HG03025 (cell line): ENCODE data around the gene TGFBR2.
"Not testable (repeated sequence)": the region's sequence is repeated elsewhere in the genome, so short reads cannot be mapped to it uniquely, and the experiment has no call there.

Experiments
- ATAC-seq: cut with Tn5 transposase; IDR thresholded peaks from one replicate; pipeline ENCODE4 v1.9.1; 2021; ENCODE audit warnings: mild to moderate bottlenecking, moderate library complexity; ENCODE audit not compliant: unreplicated experiment, low FRiP score

TGFBR2 gene

GRCh38 chr3:30617653-30618052 is 11.3 kb downstream of the TGFBR2 start:
- no peak for ATAC-seq

GRCh38 chr3:30618526-30618925 is 12.1 kb downstream of the TGFBR2 start:
- no peak for ATAC-seq

GRCh38 chr3:30619318-30619717 is 12.9 kb downstream of the TGFBR2 start:
- ATAC-seq, result no peak

- ATAC-seq, result no peak
Measured at GRCh38 chr3:30620402-30621360, 14.3 kb downstream of the TGFBR2 start.

- no peak for ATAC-seq
Measured at GRCh38 chr3:30621576-30621975, 15.2 kb downstream of the TGFBR2 start.

GRCh38 chr3:30622047-30622545 is 15.7 kb downstream of the TGFBR2 start:
- no peak for ATAC-seq

GRCh38 chr3:30622790-30623189 is 16.4 kb downstream of the TGFBR2 start:
- ATAC-seq, result no peak

GRCh38 chr3:30623351-30623750 is 16.9 kb downstream of the TGFBR2 start:
- no peak for ATAC-seq

GRCh38 chr3:30624480-30624879 is 18.1 kb downstream of the TGFBR2 start:
- ATAC-seq, result not testable (repeated sequence)

- no peak for ATAC-seq
Measured at GRCh38 chr3:30625541-30626438, 19.4 kb downstream of the TGFBR2 start.

- ATAC-seq, result no peak
Measured at GRCh38 chr3:30626443-30627180, 20.2 kb downstream of the TGFBR2 start.

GRCh38 chr3:30628205-30628900 is 22.0 kb downstream of the TGFBR2 start:
- ATAC-seq, result no peak

GRCh38 chr3:30628901-30629590 is 22.6 kb downstream of the TGFBR2 start:
- ATAC-seq, result no peak

- no peak for ATAC-seq
Measured at GRCh38 chr3:30629746-30630145, 23.3 kb downstream of the TGFBR2 start.

GRCh38 chr3:30630238-30631030 is 24.0 kb downstream of the TGFBR2 start:
- no peak for ATAC-seq

- ATAC-seq, result no peak
Measured at GRCh38 chr3:30631243-30631904, 25.0 kb downstream of the TGFBR2 start.

- ATAC-seq, result no peak
Measured at GRCh38 chr3:30632065-30632464, 25.7 kb downstream of the TGFBR2 start.

- ATAC-seq, result no peak
Measured at GRCh38 chr3:30632521-30632920, 26.1 kb downstream of the TGFBR2 start.
